HCT116 (cell line): ENCODE measurements around the gene HELZ2. TPM values are rescaled to one million over a fixed set of nuclear protein-coding genes. Genes with fewer than 3 reads are reported as not detected.

Experiments
- ATAC-seq: fragments of 200-7000 bp; cut with Tn5 transposase; 2 replicates; pipeline ENCODE4 v1.9.1; 2020; ENCODE audit warnings: mild to moderate bottlenecking, moderate library complexity
- BruUV-seq: library from RNA; stranded (reverse); fragments of 400-500 nt; replicated peaks from 2 replicates; lab custom pipeline; 2021; lab: Mats Ljungman, UMichigan
- CTCF ChIA-PET: fragments of 300-600 bp; sonication (Branson Sonifier 250); formaldehyde crosslinking; loops from one replicate; lab custom pipeline; 2021; ENCODE audit warnings: antibody characterized with exemption; lab: Charles Lee
- POLR2A ChIA-PET: fragments of 300-600, 350-600 bp; sonication (Branson Sonifier 250); formaldehyde crosslinking; loops from one replicate; lab custom pipeline; 2021; ENCODE audit warnings: antibody characterized with exemption; lab: Charles Lee
- RAD21 ChIA-PET, 2 experiments: fragments of 300-600 bp; sonication (Branson Sonifier 250); formaldehyde crosslinking; loops; one replicate each; lab custom pipeline; 2023; ENCODE audit warnings: low total read pairs in 2 of 2; ENCODE audit not compliant: uncharacterized antibody in 2 of 2, unreplicated experiment in 2 of 2, low non-redundant PET in 1 of 2; lab: Charles Lee
- DNase-seq: peaks from one replicate; pipeline ENCODE4 v3.0.0-alpha.2; 2010; ENCODE audit warnings: low read depth, low spot score
- H2AFZ ChIP-seq: fragments of 200-600 bp; shearing (Covaris generic), sonication (generic); 2 replicates; pipeline ENCODE4 v1.6.1; 2017; ENCODE audit warnings: low read depth, mixed run types, mixed read lengths, antibody characterized with exemption, low read length; ENCODE audit not compliant: poor library complexity, severe bottlenecking
- H3K27ac ChIP-seq: 2 replicates; pipeline ENCODE4 v1.5.1; 2012; ENCODE audit warnings: low read depth, low read length
- H3K27me3 ChIP-seq: fragments of 200-600 bp; sonication (generic); 2 replicates; pipeline ENCODE4 v1.6.1; 2016; ENCODE audit warnings: mixed run types, low read length, mixed read lengths; ENCODE audit not compliant: insufficient read depth
- H3K36me3 ChIP-seq, 2 experiments: fragments of 200-500 bp in 1 of 2; fragments of 200-600 bp in 1 of 2; sonication (Bioruptor generic) in 1 of 2; sonication (generic) in 1 of 2; 2 replicates each; pipeline versions ENCODE4 v1.5.1 to v1.6.1; 2014 to 2016; ENCODE audit warnings: low read length in 2 of 2, inconsistent platforms in 1 of 2, mixed read lengths in 1 of 2, mixed run types in 1 of 2; ENCODE audit not compliant: insufficient read depth in 2 of 2, control insufficient read depth in 1 of 2
- H3K4me1 ChIP-seq, 2 experiments: fragments of 200-600 bp in 1 of 2; sonication (generic) in 1 of 2; 2 replicates each; pipeline versions ENCODE4 v1.5.1 to v1.6.1; 2012 to 2017; ENCODE audit warnings: low read length in 2 of 2, inconsistent platforms in 1 of 2, mild to moderate bottlenecking in 1 of 2, mixed read lengths in 1 of 2, mixed run types in 1 of 2, moderate library complexity in 1 of 2; ENCODE audit not compliant: insufficient read depth in 2 of 2, control insufficient read depth in 1 of 2
- H3K4me2 ChIP-seq: fragments of 200-600 bp; sonication (generic); 2 replicates; pipeline ENCODE4 v1.6.1; 2017; ENCODE audit warnings: mixed run types, low read length, mixed read lengths
- H3K4me3 ChIP-seq, 2 experiments: fragments of 200-600 bp in 1 of 2; sonication (generic) in 1 of 2; replicated peaks in 1 of 2; 2 replicates each; pipeline ENCODE4 v1.5.1; 2011 to 2016; ENCODE audit warnings: low read length in 2 of 2, control low read depth in 1 of 2, low read depth in 1 of 2, mild to moderate bottlenecking in 1 of 2, mixed read lengths in 1 of 2, mixed run types in 1 of 2
- H3K79me2 ChIP-seq: fragments of 200-600 bp; sonication (generic); 2 replicates; pipeline ENCODE4 v1.6.1; 2017; ENCODE audit warnings: mild to moderate bottlenecking, mixed run types, low read length, moderate library complexity, mixed read lengths; ENCODE audit not compliant: insufficient read depth
- H3K9ac ChIP-seq: fragments of 200-600 bp; sonication (generic); 2 replicates; pipeline ENCODE4 v1.6.1; 2016; ENCODE audit warnings: low read length, mixed read lengths
- H3K9me2 ChIP-seq: fragments of 200-600 bp; sonication (generic), shearing (Covaris generic); 2 replicates; pipeline ENCODE4 v1.6.1; 2017; ENCODE audit warnings: mixed run types, mild to moderate bottlenecking, moderate library complexity; ENCODE audit not compliant: insufficient read depth
- H3K9me3 ChIP-seq, 2 experiments: fragments of 200-500 bp in 1 of 2; fragments of 200-600 bp in 1 of 2; sonication (Bioruptor generic) in 1 of 2; sonication (generic) in 1 of 2; 2 replicates each; pipeline ENCODE4 v1.6.1; 2014 to 2017; ENCODE audit warnings: low read length in 2 of 2, mixed read lengths in 2 of 2, inconsistent platforms in 1 of 2, low read depth in 1 of 2, mild to moderate bottlenecking in 1 of 2, mixed run types in 1 of 2, moderate library complexity in 1 of 2; ENCODE audit not compliant: control insufficient read depth in 1 of 2, insufficient read depth in 1 of 2
- H4K20me1 ChIP-seq: fragments of 200-600 bp; sonication (generic), shearing (Covaris generic); 2 replicates; pipeline ENCODE4 v1.6.1; 2017; ENCODE audit warnings: mixed run types, mild to moderate bottlenecking, moderate library complexity; ENCODE audit not compliant: insufficient read depth
- ELF1 ChIP-seq: IDR thresholded peaks from 2 replicates; pipeline ENCODE4 v1.6.1; 2012; ENCODE audit warnings: low read depth, borderline replicate concordance
- EZH2 ChIP-seq: fragments of 200-600 bp; sonication (generic); IDR thresholded peaks from 2 replicates; pipeline ENCODE4 v1.6.1; 2017; ENCODE audit warnings: antibody characterized with exemption, mixed run types
- POLR2A ChIP-seq: IDR thresholded peaks from 2 replicates; pipeline ENCODE4 v1.7.0; 2011; ENCODE audit warnings: borderline replicate concordance; ENCODE audit not compliant: insufficient read depth, insufficient read length; ENCODE audit errors: extremely low read depth
- SP1 ChIP-seq: IDR thresholded peaks from 2 replicates; pipeline ENCODE4 v1.6.1; 2012; ENCODE audit warnings: low read depth
- SRF ChIP-seq: IDR thresholded peaks from 2 replicates; pipeline ENCODE4 v1.6.1; 2012; ENCODE audit warnings: low read depth
- TCF7L2 ChIP-seq: IDR thresholded peaks from 2 replicates; pipeline ENCODE4 v1.7.0; 2011; ENCODE audit warnings: borderline replicate concordance, inconsistent platforms; ENCODE audit not compliant: insufficient read depth, insufficient read length; ENCODE audit errors: extremely low read depth
- intact Hi-C: fragments of 100-400 bp; cut with micrococcal nuclease; formaldehyde crosslinking; loops from 2 replicates; pipeline ENCODE4 v1.10.0; 2022
- total RNA-seq: library from RNA; stranded (reverse); gene quantifications from one replicate; pipeline ENCODE4 v1.2.1, GENCODE V29; 2021; ENCODE audit not compliant: unreplicated experiment
- TF ChIP-seq, protein P1 (sequence below): IDR thresholded peaks from 2 replicates; pipeline ENCODE4 v1.6.1; 2012
- TF ChIP-seq, protein P2 (sequence below): IDR thresholded peaks from 2 replicates; pipeline ENCODE4 v1.6.1; 2011; ENCODE audit warnings: mild to moderate bottlenecking, low read length, moderate library complexity; ENCODE audit not compliant: insufficient replicate concordance; ENCODE audit errors: extremely low read depth

Gene HELZ2
- total RNA-seq, 1 experiment from 2014 or later = 44.0 TPM

DNA sequence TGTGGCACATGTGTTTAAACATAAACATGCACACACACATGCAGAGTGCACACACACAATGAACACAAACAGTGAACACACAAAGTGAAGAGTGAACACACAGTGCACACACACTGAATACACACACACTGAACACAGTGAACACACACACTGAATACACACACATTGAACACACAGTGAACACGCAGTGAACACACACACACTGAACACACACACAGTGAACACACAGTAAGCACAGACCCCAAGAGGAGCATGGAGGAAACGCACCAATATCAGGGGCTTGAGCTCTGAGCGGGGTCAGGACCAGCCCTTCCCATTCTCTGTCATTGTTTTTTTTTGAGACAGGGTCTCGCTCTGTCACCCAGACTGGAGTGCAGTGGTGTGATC lies 17.1 kb upstream of the HELZ2 start:
- no peak overlapping the region for H3K9ac ChIP-seq
- no peaks in the 10 kb centered on the region for H3K9me3 ChIP-seq
- no peaks in the 10 kb centered on the region for H4K20me1 ChIP-seq
- H3K27ac ChIP-seq = no peak overlapping the region
- CTCF ChIA-PET = no interaction called here
- RAD21 ChIA-PET = no interaction called here
- POLR2A ChIA-PET = interaction anchor here (0.5 kb wide), 1 partner anchor 51 kb away, joined by 5 read pairs; no protein-coding TSS in a partner anchor
- no peak overlapping the region for H3K4me3 ChIP-seq
- no peaks in the 10 kb centered on the region for H3K36me3 ChIP-seq
- DNase-seq (no peak), ATAC-seq (no peak)
- peaks cover 0 to 7% of the 10 kb centered on the region in 2 experiments; a peak in 2 of 4 replicates for H3K4me1 ChIP-seq
- intact Hi-C loops = no loop called here
- H3K9me2 ChIP-seq = no peaks in the 10 kb centered on the region
- no peak overlapping the region for H3K4me2 ChIP-seq
- no peak for TF ChIP-seq POLR2A
- TF ChIP-seq, protein P1, sequence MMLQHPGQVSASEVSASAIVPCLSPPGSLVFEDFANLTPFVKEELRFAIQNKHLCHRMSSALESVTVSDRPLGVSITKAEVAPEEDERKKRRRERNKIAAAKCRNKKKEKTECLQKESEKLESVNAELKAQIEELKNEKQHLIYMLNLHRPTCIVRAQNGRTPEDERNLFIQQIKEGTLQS = no peak
- no peak for TF ChIP-seq TCF7L2
- TF ChIP-seq, all 23 proteins: peak for 0
- no TSS peak for BruUV-seq
- Histone ChIP-seq H2AFZ (no peak overlapping the region), H3K27me3 (no peaks in the 10 kb centered on the region), H3K79me2 (no peaks in the 10 kb centered on the region)

DNA sequence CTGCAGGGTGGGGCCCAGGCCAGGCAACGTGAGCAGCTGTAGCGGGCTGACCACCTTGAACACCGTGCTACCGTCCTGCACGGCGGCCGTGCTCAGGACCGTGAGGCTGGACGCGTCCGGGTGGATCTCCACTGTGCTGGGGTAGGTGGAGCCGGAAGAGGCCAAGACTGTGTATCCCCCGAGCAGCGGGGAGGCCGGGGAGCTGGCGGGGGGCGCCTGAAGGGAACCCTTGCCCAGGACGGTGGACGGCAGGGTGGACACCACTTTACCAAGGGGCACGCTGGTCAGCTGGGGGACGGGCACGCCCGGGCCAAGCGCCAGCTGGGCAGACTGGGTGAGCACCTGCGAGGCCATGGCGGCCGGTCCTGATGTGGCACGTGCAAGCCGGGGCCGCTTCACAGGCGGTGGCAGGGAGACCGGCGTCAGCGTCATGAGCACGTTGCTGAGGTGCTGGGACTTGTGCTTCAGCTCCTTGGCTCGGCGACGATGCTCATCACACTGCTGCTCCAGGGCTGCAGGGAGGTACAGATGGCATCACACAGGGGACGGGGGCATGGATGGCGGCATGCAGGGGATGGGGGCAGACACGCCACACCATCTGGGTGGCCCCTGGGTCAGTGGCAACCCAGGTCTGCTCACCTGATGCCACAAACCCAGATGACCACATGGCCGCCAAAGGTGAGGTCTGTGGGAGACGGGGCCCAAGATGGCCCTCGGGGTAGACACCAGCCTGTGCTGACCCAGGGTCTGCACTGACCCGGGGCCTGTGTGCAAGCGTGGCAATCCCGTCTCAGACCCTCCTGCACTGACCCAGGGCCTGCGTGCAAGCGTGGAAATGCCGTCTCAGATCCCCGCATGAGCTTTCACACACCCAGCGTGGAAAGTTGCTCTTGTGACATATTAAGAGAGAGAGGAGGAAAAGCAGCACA lies 16.4 kb upstream of the HELZ2 start:
- Histone ChIP-seq H3K36me3 (no peaks in the 10 kb centered on the region), H2AFZ (no peak overlapping the region), H3K9ac (no peak overlapping the region), H3K9me3 (no peaks in the 10 kb centered on the region), H3K9me2 (no peaks in the 10 kb centered on the region), H4K20me1 (no peaks in the 10 kb centered on the region), H3K27ac (no peak overlapping the region), H3K4me3 (no peak overlapping the region), H3K4me2 (no peak overlapping the region), H3K4me1 (peaks cover 0 to 7% of the 10 kb centered on the region in 2 experiments; a peak in 2 of 4 replicates), H3K79me2 (no peaks in the 10 kb centered on the region), H3K27me3 (no peaks in the 10 kb centered on the region)
- no peak for DNase-seq
- POLR2A ChIA-PET = no interaction called here
- no TSS peak for BruUV-seq
- CTCF ChIA-PET = no interaction called here
- no peak for ATAC-seq
- TF ChIP-seq EZH2 (no peak), ELF1 (no peak), POLR2A (no peak), SRF (no peak), SP1 (no peak)
- TF ChIP-seq, protein P2, sequence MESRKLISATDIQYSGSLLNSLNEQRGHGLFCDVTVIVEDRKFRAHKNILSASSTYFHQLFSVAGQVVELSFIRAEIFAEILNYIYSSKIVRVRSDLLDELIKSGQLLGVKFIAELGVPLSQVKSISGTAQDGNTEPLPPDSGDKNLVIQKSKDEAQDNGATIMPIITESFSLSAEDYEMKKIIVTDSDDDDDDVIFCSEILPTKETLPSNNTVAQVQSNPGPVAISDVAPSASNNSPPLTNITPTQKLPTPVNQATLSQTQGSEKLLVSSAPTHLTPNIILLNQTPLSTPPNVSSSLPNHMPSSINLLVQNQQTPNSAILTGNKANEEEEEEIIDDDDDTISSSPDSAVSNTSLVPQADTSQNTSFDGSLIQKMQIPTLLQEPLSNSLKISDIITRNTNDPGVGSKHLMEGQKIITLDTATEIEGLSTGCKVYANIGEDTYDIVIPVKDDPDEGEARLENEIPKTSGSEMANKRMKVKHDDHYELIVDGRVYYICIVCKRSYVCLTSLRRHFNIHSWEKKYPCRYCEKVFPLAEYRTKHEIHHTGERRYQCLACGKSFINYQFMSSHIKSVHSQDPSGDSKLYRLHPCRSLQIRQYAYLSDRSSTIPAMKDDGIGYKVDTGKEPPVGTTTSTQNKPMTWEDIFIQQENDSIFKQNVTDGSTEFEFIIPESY = no peak
- intact Hi-C loops = no loop called here
- RAD21 ChIA-PET = no interaction called here
